Stimulated activated CD4-positive, alpha-beta T cell treated with anti-CD3 and anti-CD28 coated beads, Interleukin-2, amount 100 ng/mL, for 24 hours (primary cell): Measurements from ENCODE around the gene TCP11.
"Not testable (repeated sequence)": the region's sequence is repeated elsewhere in the genome, so short reads cannot be mapped to it uniquely, and the experiment has no call there.

Source experiments
- DNase-seq, 2 donors: peaks; one replicate each; pipeline ENCODE4 v3.0.0-alpha.2; 2020

TCP11 gene

GRCh38 chr6:35142588-35143569 lies 1.7 kb upstream of the TCP11 start:
- no peak for DNase-seq

- no peak for DNase-seq
Measured at GRCh38 chr6:35140639-35141006, 516 bp downstream of the TCP11 start.

- peak; percentile 47 to 50 for DNase-seq
Measured at GRCh38 chr6:35139924-35140638, 1.1 kb downstream of the TCP11 start.

GRCh38 chr6:35139470-35139869 lies 1.7 kb downstream of the TCP11 start:
- no peak for DNase-seq

GRCh38 chr6:35138191-35138590 lies 2.9 kb downstream of the TCP11 start:
- DNase-seq: not testable (repeated sequence)

GRCh38 chr6:35136185-35136584 lies 5.0 kb downstream of the TCP11 start:
- no peak for DNase-seq

GRCh38 chr6:35128496-35128895 lies 12.6 kb downstream of the TCP11 start:
- DNase-seq: no peak

GRCh38 chr6:35128042-35128441 lies 13.1 kb downstream of the TCP11 start:
- DNase-seq: no peak

GRCh38 chr6:35124356-35124755 lies 16.8 kb downstream of the TCP11 start:
- no peak for DNase-seq

- DNase-seq: no peak
Measured at GRCh38 chr6:35120746-35121145, 20.4 kb downstream of the TCP11 start.

GRCh38 chr6:35108309-35108885 lies 32.7 kb downstream of the TCP11 start:
- DNase-seq: no peak

- not testable (repeated sequence) for DNase-seq
Measured at GRCh38 chr6:35107761-35108160, 33.4 kb downstream of the TCP11 start.

- DNase-seq: not testable (repeated sequence)
Measured at GRCh38 chr6:35107208-35107607, 33.9 kb downstream of the TCP11 start.

GRCh38 chr6:35106061-35106460 lies 35.1 kb downstream of the TCP11 start:
- DNase-seq: not testable (repeated sequence)

GRCh38 chr6:35105078-35105477 lies 36.1 kb downstream of the TCP11 start:
- DNase-seq: no peak

GRCh38 chr6:35099116-35099515 lies 42.0 kb downstream of the TCP11 start:
- DNase-seq: no peak

- DNase-seq: no peak
Measured at GRCh38 chr6:35096129-35096862, 44.8 kb downstream of the TCP11 start.

GRCh38 chr6:35094183-35094582 lies 47.0 kb downstream of the TCP11 start:
- no peak for DNase-seq

- no peak for DNase-seq
Measured at GRCh38 chr6:35093783-35094182, 47.4 kb downstream of the TCP11 start.

GRCh38 chr6:35093118-35093445 lies 48.1 kb downstream of the TCP11 start:
- no peak for DNase-seq

- DNase-seq: no peak
Measured at GRCh38 chr6:35092362-35093117, 48.6 kb downstream of the TCP11 start.
